Activated CD8-positive, alpha-beta T cell treated with anti-CD3 and anti-CD28 coated beads, Interleukin-2, amount 10 ng/mL, durations not matched to agents 7 days and 5 days (primary cell): Measurements from ENCODE around the gene LCLAT1. TPM values are rescaled to one million over a fixed set of nuclear protein-coding genes. Genes with fewer than 3 reads are reported as not detected.

Source experiments
- ATAC-seq: fragments of 150-1000 bp; cut with Tn5 transposase; one replicate; pipeline ENCODE4 v1.10.0; 2021; ENCODE audit warnings: moderate library complexity
- CTCF ChIA-PET: fragments of 350-600 bp; sonication (Branson Sonifier 250); formaldehyde crosslinking; loops from one replicate; lab custom pipeline; 2021; ENCODE audit warnings: antibody characterized with exemption; lab: Charles Lee
- POLR2A ChIA-PET: fragments of 350-600 bp; sonication (Branson Sonifier 250); formaldehyde crosslinking; loops from one replicate; lab custom pipeline; 2021; ENCODE audit warnings: antibody characterized with exemption; lab: Charles Lee
- DNase-seq: peaks from one replicate; pipeline ENCODE4 v3.0.0-alpha.2; 2020
- H3K27ac Mint-ChIP-seq: one replicate; pipeline ENCODE4 v1.8.0; 2021; ENCODE audit warnings: mild to moderate bottlenecking, mixed read lengths
- H3K27me3 Mint-ChIP-seq: one replicate; pipeline ENCODE4 v1.8.0; 2021; ENCODE audit warnings: low read depth, mixed read lengths
- H3K36me3 Mint-ChIP-seq: one replicate; pipeline ENCODE4 v1.8.0; 2021; ENCODE audit warnings: low read depth, mixed read lengths
- H3K4me1 Mint-ChIP-seq: one replicate; pipeline ENCODE4 v1.8.0; 2021; ENCODE audit warnings: low read depth, mixed read lengths
- H3K4me3 Mint-ChIP-seq: one replicate; pipeline ENCODE4 v1.8.0; 2021; ENCODE audit warnings: mild to moderate bottlenecking, mixed read lengths
- H3K9me3 Mint-ChIP-seq: one replicate; pipeline ENCODE4 v1.8.0; 2022; ENCODE audit warnings: mixed read lengths; ENCODE audit not compliant: insufficient read depth
- total RNA-seq, 2 experiments: library from RNA; stranded (reverse); gene quantifications; one replicate each; pipeline ENCODE4 v1.2.3, GENCODE V29; 2021

The LCLAT1 gene
- total RNA-seq, 2 experiments from 2014 or later, result 25.1 to 25.3 TPM

DNA sequence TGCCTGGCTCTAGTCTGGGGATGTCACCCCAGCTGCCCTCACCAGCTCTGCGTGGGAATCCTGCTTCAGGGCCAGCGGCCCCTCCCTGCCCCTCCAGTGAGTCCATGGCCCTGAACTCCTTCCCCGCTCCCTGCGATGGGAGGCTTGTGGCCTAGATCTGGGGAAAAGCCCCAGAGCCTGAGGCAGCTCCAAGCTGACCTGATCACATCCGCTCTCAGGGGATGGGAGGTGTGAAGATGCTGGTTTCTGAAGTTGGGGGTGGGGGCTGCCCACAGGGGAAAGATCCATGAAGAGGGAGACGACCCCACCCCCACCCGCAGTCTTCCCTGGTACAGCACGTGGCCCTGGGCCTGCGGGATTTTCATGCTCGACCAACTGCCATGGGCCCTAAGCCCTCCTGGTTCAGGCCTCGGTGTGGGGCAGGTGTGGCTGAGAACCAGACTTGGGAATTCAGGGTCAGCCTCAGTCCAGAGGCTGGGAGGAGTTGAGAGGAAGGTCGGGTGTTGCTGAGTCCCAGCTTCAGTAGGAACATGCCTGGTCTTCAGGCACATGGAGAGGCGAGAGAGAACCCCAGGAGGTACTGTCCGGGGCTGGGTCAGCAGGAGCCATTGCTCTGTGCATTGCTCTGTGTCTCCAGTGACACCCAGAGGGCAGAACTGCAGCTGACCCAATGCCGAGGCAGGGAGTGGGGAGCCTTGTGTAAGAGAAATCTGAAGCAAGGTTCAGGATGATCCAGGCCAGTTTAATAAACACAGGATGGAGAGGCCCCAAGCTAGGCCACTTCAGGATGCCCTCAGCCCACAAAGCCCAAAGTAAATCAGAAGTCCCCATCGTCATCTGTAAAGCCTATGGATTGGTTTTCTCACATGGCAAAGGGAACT, 245.1 kb downstream of the LCLAT1 start:
- no peaks in the 10 kb centered on the region for H3K9me3 Mint-ChIP-seq
- H3K4me1 Mint-ChIP-seq, result no peaks in the 10 kb centered on the region
- H3K27ac Mint-ChIP-seq, result no peak overlapping the region
- H3K4me3 Mint-ChIP-seq, result no peak overlapping the region
- ChIA-PET CTCF (interaction anchor here (0.9 to 5.9 kb wide), 4 partner anchors 19 to 528 kb away, joined by 5 to 45 read pairs (median 19); no protein-coding TSS in a partner anchor), POLR2A (no interaction called here)
- no peak for ATAC-seq
- H3K27me3 Mint-ChIP-seq, result peaks cover 2% of the 10 kb centered on the region
- DNase-seq, result no peak
- H3K36me3 Mint-ChIP-seq, result no peaks in the 10 kb centered on the region

DNA sequence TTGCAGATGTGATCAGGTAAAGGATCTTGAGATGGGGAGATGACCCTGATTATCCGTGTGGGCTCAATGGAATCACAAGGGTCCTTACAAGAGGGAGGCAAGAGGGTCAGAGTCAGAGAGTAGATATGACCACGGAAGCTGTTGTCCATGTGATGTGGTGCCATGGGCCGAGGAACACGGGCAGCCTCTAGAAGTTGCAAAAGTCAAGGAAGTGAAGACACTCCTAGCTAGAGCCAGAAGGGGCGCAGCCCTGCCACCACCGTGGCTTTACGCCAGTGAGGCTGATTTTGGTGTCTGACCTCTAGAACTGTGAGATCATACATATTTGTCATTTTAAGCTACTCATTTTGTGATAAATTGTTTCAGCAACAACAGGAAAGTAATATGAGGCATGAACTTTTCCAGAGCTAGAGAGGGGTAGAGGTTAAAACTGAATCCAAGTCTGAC, 245.8 kb downstream of the LCLAT1 start:
- H3K4me3 Mint-ChIP-seq, result no peak overlapping the region
- H3K27ac Mint-ChIP-seq, result no peak overlapping the region
- no peak for DNase-seq
- ChIA-PET CTCF (interaction anchor here (1.1 to 5.9 kb wide), 5 partner anchors 10 to 541 kb away, joined by 3 to 45 read pairs (median 7); no protein-coding TSS in a partner anchor), POLR2A (no interaction called here)
- no peaks in the 10 kb centered on the region for H3K36me3 Mint-ChIP-seq
- peaks cover 2% of the 10 kb centered on the region for H3K27me3 Mint-ChIP-seq
- no peak for ATAC-seq
- no peaks in the 10 kb centered on the region for H3K9me3 Mint-ChIP-seq
- no peaks in the 10 kb centered on the region for H3K4me1 Mint-ChIP-seq

Other genes with a start within 250 kb of the LCLAT1 start
- 100 to 1,000 TPM in 1 of 2 experiments, 10 to 100 TPM in 1; 97.0 to 100 TPM for gene LBH, start 215.7 kb upstream of the LCLAT1 start, total RNA-seq